K562 (cell line): ENCODE data around the gene B3GAT1. TPM values are rescaled to one million over a fixed set of nuclear protein-coding genes. Genes with fewer than 3 reads are reported as not detected.

ENCODE experiments used
- ATAC-seq: fragments of 200-7000 bp; cut with Tn5 transposase; 3 replicates; pipeline ENCODE4 v1.9.1; 2020; ENCODE audit warnings: moderate library complexity
- BruUV-seq: library from RNA; stranded (reverse); fragments of 400-500 nt; replicated peaks from 2 replicates; lab custom pipeline; 2021; lab: Mats Ljungman, UMichigan
- CTCF ChIA-PET: fragments of 300-600 bp; formaldehyde crosslinking; extraction: SDS; loops from one replicate; lab custom pipeline; 2021; ENCODE audit warnings: low intra/inter-chr PET ratio; lab: Yijun Ruan, JAX
- POLR2A ChIA-PET: fragments of 300-600, 350-650 bp; sonication (Branson Sonifier 250); formaldehyde crosslinking; extraction: SDS; loops from one replicate; lab custom pipeline; 2021; ENCODE audit warnings: antibody characterized with exemption, inconsistent platforms; lab: Yijun Ruan, JAX
- DNase-seq, 4 experiments: peaks; one replicate each; pipeline versions ENCODE4 v3.0.0 to v3.0.0-alpha.2; 2011 to 2018; ENCODE audit warnings: low spot score in 3 of 4, mixed read lengths in 3 of 4; ENCODE audit errors: extremely low read depth in 1 of 4
- FAIRE-seq: peaks from 2 replicates; lab custom pipeline; 2011; peaks lifted over from hg19 to GRCh38; lab: Jason Lieb, UNC
- H2AFZ ChIP-seq: 2 replicates; pipeline ENCODE4 v1.6.0; 2011; ENCODE audit warnings: low read depth, low read length, control low read depth, inconsistent platforms
- H3K27ac ChIP-seq: fragments of 200-600 bp; 3 replicates; pipeline ENCODE4 v1.8.0; 2011; ENCODE audit warnings: low read depth, mild to moderate bottlenecking, control low read depth, inconsistent platforms, low read length, moderate library complexity, mixed read lengths; ENCODE audit errors: extremely low read depth
- H3K27me3 ChIP-seq, 2 experiments: fragments of 300-600 bp in 1 of 2; 2 replicates in 1 of 2; 3 replicates in 1 of 2; pipeline versions ENCODE4 v1.6.0 to v1.8.0; 2011; ENCODE audit warnings: inconsistent platforms in 2 of 2, low read length in 2 of 2, mild to moderate bottlenecking in 1 of 2, mixed read lengths in 1 of 2, moderate library complexity in 1 of 2; ENCODE audit not compliant: control insufficient read depth in 2 of 2, insufficient read depth in 2 of 2
- H3K36me3 ChIP-seq: fragments of 300-600 bp; 3 replicates; pipeline ENCODE4 v1.8.0; 2011; ENCODE audit warnings: mild to moderate bottlenecking, low read length, inconsistent platforms; ENCODE audit not compliant: control insufficient read depth, insufficient read depth
- H3K4me1 ChIP-seq, 2 experiments: fragments of 200-600 bp in 1 of 2; replicated peaks in 1 of 2; 2 replicates in 1 of 2; 3 replicates in 1 of 2; pipeline versions ENCODE4 v1.5.1 to v1.8.0; 2011; ENCODE audit warnings: inconsistent platforms in 2 of 2, low read length in 2 of 2, mild to moderate bottlenecking in 1 of 2, mixed read lengths in 1 of 2, moderate library complexity in 1 of 2; ENCODE audit not compliant: control insufficient read depth in 2 of 2, insufficient read depth in 2 of 2
- H3K4me2 ChIP-seq: 2 replicates; pipeline ENCODE4 v1.6.1; 2011; ENCODE audit warnings: low read length, control low read depth, inconsistent platforms, mixed read lengths; ENCODE audit not compliant: insufficient read depth
- H3K4me3 ChIP-seq: fragments of 200-600 bp; sonication (generic), shearing (Covaris generic); 2 replicates; pipeline ENCODE4 v1.5.1; 2016; ENCODE audit warnings: control low read depth, inconsistent platforms
- H3K79me2 ChIP-seq: fragments of 200-600 bp; 3 replicates; pipeline ENCODE4 v1.8.0; 2011; ENCODE audit warnings: low read length, inconsistent platforms; ENCODE audit not compliant: control insufficient read depth, insufficient read depth
- H3K9ac ChIP-seq, 2 experiments: 2 replicates each; pipeline versions ENCODE4 v1.6.0 to v1.6.1; 2011; ENCODE audit warnings: low read depth in 2 of 2, low read length in 2 of 2, control low read depth in 1 of 2, inconsistent platforms in 1 of 2, mild to moderate bottlenecking in 1 of 2, mixed read lengths in 1 of 2; ENCODE audit not compliant: insufficient read depth in 1 of 2
- H3K9me1 ChIP-seq: one replicate; pipeline ENCODE4 v1.6.0; 2011; ENCODE audit warnings: inconsistent platforms, mild to moderate bottlenecking, low read length, moderate library complexity; ENCODE audit not compliant: control insufficient read depth, insufficient read depth
- H3K9me3 ChIP-seq: replicated peaks from 2 replicates; pipeline ENCODE4 v1.5.1; 2011; ENCODE audit warnings: low read depth, low read length, inconsistent platforms; ENCODE audit not compliant: control insufficient read depth, insufficient read depth
- H4K20me1 ChIP-seq: replicated peaks from 2 replicates; pipeline ENCODE4 v1.6.1; 2011; ENCODE audit warnings: low read length, inconsistent platforms, mixed read lengths; ENCODE audit not compliant: control insufficient read depth, insufficient read depth
- ARID3A ChIP-seq: IDR thresholded peaks from 2 replicates; pipeline ENCODE4 v1.6.1; 2012; ENCODE audit warnings: low read depth, low read length, improper control_type of control experiment, borderline replicate concordance
- CREB3L1 ChIP-seq: fragments of 450-650 bp; IDR thresholded peaks from 2 replicates; pipeline ENCODE4 v1.6.1; 2014; ENCODE audit warnings: low read depth, mild to moderate bottlenecking, moderate library complexity, borderline replicate concordance
- HCFC1 ChIP-seq: IDR thresholded peaks from 2 replicates; pipeline ENCODE4 v1.6.1; 2012; ENCODE audit warnings: low read depth, low read length, improper control_type of control experiment
- MBD1 ChIP-seq: fragments of 250-450 bp; sonication (Bioruptor Pico); IDR thresholded peaks from 2 replicates; pipeline ENCODE4 v1.8.0; 2022; ENCODE audit warnings: inconsistent platforms
- RBM14 ChIP-seq: fragments of 200-400 bp; formaldehyde crosslinking; IDR thresholded peaks from 2 replicates; pipeline ENCODE4 v1.6.1; 2018; ENCODE audit warnings: low read depth, mild to moderate bottlenecking, low read length, moderate library complexity, borderline replicate concordance; ENCODE audit not compliant: insufficient read depth
- SMAD2 ChIP-seq: fragments of 150-350 bp; IDR thresholded peaks from 2 replicates; pipeline ENCODE4 v1.6.1; 2014; ENCODE audit warnings: low read depth, mild to moderate bottlenecking, low read length
- STAT6 ChIP-seq: sonication (generic); formaldehyde crosslinking; IDR thresholded peaks from 2 replicates; pipeline ENCODE4 v1.8.1; 2023; ENCODE audit warnings: mild to moderate bottlenecking, missing genetic modification reagents
- TCFL5 ChIP-seq: fragments of 250-450 bp; sonication (Bioruptor Pico); conservative IDR thresholded peaks from 2 replicates; pipeline ENCODE4 v1.6.1; 2021; ENCODE audit warnings: mild to moderate bottlenecking, moderate library complexity, matching md5 sums
- TRIM28 ChIP-seq: fragments of 450-650 bp; IDR thresholded peaks from 2 replicates; pipeline ENCODE4 v1.6.1; 2017
- ZNF174 ChIP-seq: fragments of 250-450 bp; sonication (Bioruptor Pico); IDR thresholded peaks from 2 replicates; pipeline ENCODE4 v1.4.0; 2020; ENCODE audit warnings: mild to moderate bottlenecking
- ZNF507 ChIP-seq: conservative IDR thresholded peaks from 2 replicates; pipeline ENCODE4 v1.6.1; 2017; ENCODE audit warnings: missing genetic modification characterization, missing compliant biosample characterization
- WGBS: fragments of 100-300 bp; shearing (Covaris generic); methylation state at CpG from one replicate; pipeline ENCODE4 v1.1.6; 2016; ENCODE audit warnings: low coverage, mixed read lengths; ENCODE audit not compliant: insufficient coverage; ENCODE audit errors: missing lambda C conversion rate; 5-methylcytosine and 5-hydroxymethylcytosine counted together
- in situ Hi-C: fragments of 300-500 bp; cut with MboI; formaldehyde crosslinking; loops from 4 replicates; pipeline ENCODE4 v1.15.0; 2018; ENCODE audit warnings: inconsistent platforms, mixed read lengths
- intact Hi-C: fragments of 100-400 bp; cut with micrococcal nuclease; formaldehyde crosslinking; loops from 2 replicates; pipeline ENCODE4 v1.14.2; 2022
- polyA plus RNA-seq, 8 experiments: library from polyadenylated mRNA; depleted of rRNA in 4 of 8; stranded (reverse) in 5 of 8; unstranded in 3 of 8; fragments of >200 nt; fragmentation: Nextera tagmentation in 2 of 8; fragmentation: Illumina TruSeq in 1 of 8; extraction: Ambion mirVana in 2 of 8; extraction: Trizol in 1 of 8; gene quantifications; 2 replicates each; pipeline versions ENCODE4 v1.2.1 to v1.2.3, GENCODE V29; 2011 to 2014; ENCODE audit warnings: inconsistent platforms in 1 of 8, missing spikeins in 1 of 8
- total RNA-seq, 7 experiments: library from RNA; depleted of rRNA in 6 of 7; stranded (reverse); fragments of >200 nt in 6 of 7; fragmentation: Illumina TruSeq in 2 of 7; extraction: Trizol in 2 of 7; gene quantifications; 2 replicates each; pipeline versions ENCODE4 v1.2.1 to v1.2.3, GENCODE V29; 2011 to 2021; ENCODE audit warnings: low replicate concordance in 1 of 7

The B3GAT1 gene
- total and polyA plus RNA-seq, 9 of the 15 experiments (the other 6 are each of a cell fraction or from before 2014, with no cell fraction given): 0.01 to 0.53 (median 0.14) TPM; not detected in 1

- no peak for TF ChIP-seq ARID3A
- no peak for TF ChIP-seq STAT6 (CRISPR knock-in tag)
- TF ChIP-seq CREB3L1: no peak
Measured at GRCh38 chr11:134436781-134437180, 24.7 kb upstream of the B3GAT1 start (continued).

- ATAC-seq (no peak), FAIRE-seq (no peak)
- TF ChIP-seq MBD1: no peak
- TF ChIP-seq SMAD2: no peak
- TF ChIP-seq TRIM28: no peak
- TF ChIP-seq CREB3L1: no peak
- no peak for TF ChIP-seq TCFL5 (CRISPR knock-in tag)
- TF ChIP-seq ZNF174 (CRISPR knock-in tag): no peak
- no peak for TF ChIP-seq ZNF507 (tag)
- no peak for TF ChIP-seq RBM14
- no peak for TF ChIP-seq HCFC1
Measured at GRCh38 chr11:134433806-134434205, 21.8 kb upstream of the B3GAT1 start.

More at GRCh38 chr11:134433806-134434205, 21.8 kb upstream of the B3GAT1 start:
- Histone ChIP-seq H3K9me1 (no peaks in the 10 kb centered on the region), H2AFZ (no peak overlapping the region), H3K4me2 (no peak overlapping the region), H4K20me1 (no peaks in the 10 kb centered on the region), H3K36me3 (no peaks in the 10 kb centered on the region), H3K4me3 (no peak overlapping the region), H3K27ac (no peak overlapping the region), H3K4me1 (no peaks in the 10 kb centered on the region), H3K9me3 (no peaks in the 10 kb centered on the region), H3K79me2 (no peaks in the 10 kb centered on the region), H3K27me3 (peaks cover 6 to 53% of the 10 kb centered on the region in 2 experiments; a peak in 4 of 5 replicates), H3K9ac (no peak overlapping the region)
- ChIA-PET POLR2A (no interaction called here), CTCF (no interaction called here)
- intact Hi-C loops: no loop called here
- DNase-seq: no peak
- BruUV-seq: no TSS peak
- in situ Hi-C loops: no loop called here
- 1% methylated on average over 10 of the region's 10 CpGs for WGBS
